ENCODE results near the gene BLNK.

The BLNK gene

GRCh38 chr10:96288151-96288621 is 16.8 kb upstream of the BLNK start:
- DNase-seq, result no peak

- DNase-seq, result no peak
These were observed 16.2 kb upstream of the BLNK start for GRCh38 chr10:96287392-96288105.

DNA sequence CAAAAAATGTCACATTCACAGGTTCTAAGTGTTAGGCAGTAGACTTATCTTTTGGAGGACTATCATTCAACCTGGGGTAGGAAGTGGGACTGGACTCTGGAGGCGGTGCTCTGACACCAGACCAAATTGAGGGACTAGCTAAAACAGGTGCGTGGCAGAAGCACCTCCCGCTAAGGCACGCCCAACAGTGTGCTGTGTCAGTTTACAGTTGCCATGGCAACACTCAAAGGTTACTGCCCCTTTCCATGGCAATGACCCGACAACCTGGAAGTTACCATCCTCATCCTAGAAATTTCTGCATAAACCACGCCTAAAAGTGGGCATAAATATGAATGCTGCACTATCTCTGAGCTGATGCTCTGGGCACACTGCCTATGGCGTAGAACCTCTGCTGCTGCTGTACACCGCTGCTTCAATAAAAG is 14.0 kb upstream of the BLNK start:
- no peak for DNase-seq

DNA sequence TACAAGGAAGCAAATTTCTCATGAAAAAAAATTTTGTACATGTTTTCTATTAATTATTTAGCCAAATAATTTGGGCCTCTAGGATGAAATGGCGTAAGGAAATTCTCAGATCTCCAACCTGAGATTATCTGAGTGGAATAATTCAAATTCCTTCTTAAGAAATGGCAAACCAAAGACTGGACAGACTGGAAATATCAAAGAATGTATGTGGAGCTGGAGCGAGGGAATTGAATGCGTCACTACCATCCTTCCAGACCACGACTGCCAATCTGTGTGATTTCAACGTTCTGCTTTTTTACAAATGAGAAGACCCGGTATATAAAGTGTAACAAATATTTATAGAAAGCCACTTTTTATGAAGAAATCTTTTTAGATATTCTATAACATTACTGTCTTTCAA is 12.4 kb upstream of the BLNK start:
- DNase-seq, result no peak

DNA sequence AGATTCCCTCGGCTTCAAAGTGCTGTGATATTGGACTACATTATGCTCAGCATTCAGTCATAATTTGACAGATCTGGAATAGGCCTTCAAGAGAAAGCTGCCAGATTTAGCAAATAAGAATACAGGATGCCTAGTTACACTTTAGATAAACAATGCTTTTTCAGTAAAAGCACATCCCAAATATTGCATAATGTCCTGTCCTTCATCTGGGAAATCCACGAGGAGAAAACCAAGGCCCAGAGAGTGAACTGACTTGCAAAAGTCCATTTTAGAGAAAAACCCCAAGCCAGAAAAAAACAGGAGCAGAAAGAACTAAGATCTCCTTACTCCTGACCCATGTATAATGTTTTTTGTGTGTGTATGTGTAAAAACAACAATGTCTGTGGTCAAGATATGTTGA is 12.0 kb upstream of the BLNK start:
- no peak for DNase-seq

DNA sequence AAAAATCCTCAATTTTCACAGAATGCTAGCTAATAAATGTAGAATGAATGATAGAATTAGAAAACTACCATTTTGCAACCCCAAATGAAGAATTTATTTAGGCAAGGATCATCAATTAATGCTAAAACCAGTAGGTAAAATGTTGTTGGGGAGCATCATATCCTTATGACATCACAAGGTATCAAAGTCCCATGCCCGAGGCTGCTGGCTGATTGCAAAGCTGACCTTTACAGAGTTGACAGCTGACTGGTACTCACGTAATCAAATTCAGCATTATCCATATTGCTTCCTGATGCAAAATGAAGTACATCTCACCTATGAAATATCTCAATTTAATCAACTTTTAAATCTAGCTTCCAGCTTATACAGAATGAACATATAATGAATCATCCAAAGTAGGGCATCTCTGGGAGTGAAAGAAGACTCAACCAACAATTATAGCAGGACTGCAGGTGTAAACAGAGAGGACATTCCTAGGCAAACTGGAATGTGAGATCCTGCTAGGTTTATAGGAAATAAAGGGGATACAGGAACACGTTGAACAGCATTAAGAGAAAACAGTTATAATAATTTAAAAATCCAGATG is 10.2 kb upstream of the BLNK start:
- no peak for DNase-seq

- no peak for DNase-seq
These were observed 9.5 kb upstream of the BLNK start for GRCh38 chr10:96280859-96281258.

DNA sequence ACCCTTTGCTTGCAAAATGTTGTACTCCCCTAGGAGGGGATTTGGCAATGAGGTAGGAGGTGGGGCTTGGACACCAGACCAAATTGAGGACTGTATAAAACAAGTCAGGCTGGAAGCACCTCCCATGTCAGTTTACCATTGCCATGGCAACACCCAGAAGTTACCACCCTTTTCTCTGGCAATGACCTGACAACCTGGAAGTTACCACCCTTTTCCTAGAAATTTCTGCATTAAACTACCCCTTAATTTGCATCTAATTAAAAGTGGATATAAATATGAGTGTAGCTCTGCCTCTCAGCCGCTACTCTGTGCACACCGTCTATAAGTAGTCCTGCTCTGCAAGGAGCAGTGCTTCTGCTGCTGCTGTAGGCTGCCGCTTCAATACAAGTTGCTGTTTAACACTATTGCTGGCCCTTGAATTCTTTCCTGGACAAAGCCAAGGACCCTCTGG is 7.8 kb upstream of the BLNK start:
- DNase-seq, result no peak

- no peak for DNase-seq
These were observed 5.5 kb upstream of the BLNK start for GRCh38 chr10:96276831-96277230.

DNA sequence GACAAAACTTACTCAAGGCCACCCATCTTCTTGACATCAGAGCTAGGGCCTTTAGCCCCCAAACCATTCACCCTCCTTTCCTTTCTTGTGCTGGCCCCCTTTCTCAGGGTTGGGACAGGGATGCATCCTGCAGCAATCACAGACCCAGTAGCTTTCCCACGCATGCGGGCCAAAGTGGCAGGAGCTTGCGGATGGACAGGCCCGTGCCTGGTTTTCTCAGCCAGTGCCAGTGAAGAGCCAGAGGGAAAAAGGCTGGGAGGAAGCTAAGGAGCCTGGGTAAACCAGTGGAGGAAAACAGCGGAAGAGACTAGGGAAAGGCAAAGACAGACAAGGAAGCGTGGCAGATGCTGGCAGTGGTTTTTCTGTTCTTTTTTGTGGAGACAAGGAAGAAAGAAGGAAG is 5.1 kb upstream of the BLNK start:
- DNase-seq, result no peak

DNA sequence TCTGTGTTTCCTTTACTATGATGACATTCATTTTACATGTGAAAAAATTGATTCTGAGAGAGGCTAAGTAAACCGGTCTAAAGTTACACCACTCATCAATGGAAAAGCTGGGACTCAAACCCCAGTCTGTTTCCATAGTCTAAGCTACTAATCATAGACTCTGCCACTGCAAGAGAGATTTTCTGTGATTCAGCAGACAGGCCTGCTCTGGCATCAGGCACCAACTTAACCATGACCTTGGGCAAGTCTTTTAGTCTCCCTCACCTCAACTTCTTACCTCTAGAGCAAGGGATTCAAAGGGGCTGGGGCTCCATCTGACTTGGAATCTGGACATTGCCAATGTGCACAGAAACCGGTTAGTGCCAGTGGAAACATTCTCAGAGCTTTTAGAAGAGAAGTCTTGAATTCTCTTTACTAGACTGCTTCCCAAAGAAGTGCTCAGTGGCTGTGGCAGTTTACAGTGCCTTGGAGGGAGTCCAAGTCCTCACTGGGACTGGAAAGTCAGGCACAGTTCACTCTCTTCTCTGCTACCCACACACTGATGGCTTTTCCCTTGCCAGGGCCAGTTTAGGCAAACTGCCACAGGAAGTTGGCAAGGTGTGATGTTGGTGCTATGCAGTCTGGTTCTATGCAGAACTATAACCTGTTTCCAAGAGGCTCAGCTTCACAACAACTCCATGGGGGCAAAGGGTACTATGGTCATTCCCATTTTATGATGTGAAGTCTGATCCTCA is 4.5 kb upstream of the BLNK start:
- no peak for DNase-seq

DNA sequence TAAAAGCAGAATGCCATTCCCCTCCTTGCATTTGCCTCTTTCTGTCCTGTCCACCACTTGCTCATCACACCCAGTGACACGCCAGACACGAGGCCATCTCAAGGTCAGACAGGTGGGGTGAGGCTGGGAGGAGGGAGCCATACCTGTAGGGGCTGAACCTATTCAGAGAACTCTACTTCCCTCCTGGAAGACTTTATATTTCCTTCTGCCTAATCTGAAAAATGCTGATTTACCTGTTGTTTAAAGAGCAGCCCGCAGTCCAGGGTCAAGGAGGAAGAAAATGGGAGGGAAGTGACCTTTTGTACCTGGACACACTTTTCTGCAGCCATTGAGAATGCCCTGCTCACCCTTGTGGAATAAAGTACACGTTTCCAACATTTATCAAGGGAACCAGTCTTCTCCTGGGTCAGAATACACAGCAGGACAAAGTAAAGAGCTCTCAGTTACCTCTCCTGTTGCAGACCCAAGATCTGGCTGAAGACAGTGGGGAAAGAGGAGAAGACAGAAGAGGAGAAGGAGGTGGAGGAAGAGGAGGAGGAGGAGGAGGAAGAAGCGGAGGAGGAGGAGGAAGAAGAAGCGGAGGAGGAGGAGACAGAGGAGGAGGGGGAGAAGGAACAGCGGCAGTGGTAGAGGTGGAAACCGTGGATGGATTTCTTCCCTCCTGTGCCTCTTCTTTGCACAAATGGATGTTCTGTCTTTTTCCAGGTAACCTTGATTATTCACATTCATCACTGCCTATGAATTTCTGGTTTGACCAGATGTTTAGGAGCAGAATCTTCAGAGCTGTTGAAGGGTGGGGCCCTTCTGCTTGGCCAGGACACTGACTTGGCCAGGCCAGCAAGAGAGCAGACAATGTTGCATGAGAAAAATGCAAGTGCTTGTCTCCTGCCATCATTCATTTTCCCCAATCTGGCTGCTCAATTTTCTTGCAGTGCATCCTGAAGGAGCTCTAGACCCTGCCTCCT is 1.2 kb upstream of the BLNK start:
- no peak for DNase-seq

DNA sequence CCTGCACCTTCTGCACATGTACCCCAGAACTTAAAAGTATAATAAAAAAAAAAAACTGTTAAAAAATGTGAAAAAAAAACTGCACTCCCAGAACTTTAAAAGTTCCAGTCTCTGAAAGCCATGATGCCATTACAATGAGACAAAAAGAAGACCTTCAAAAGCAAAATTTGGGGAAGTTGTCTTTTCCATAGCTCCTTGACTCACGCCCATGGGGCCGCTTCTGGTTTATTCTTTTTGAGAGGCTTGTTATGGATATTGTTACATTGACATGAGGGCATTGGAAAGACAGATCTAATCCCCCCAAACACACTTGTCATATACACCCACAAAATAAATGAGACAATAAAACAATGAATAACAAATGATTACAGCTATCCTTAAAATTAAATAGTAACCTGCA is 798 bp downstream of the BLNK start:
- no peak for DNase-seq

GRCh38 chr10:96269438-96270300 is 1.7 kb downstream of the BLNK start:
- DNase-seq, result no peak

- DNase-seq, result no peak
These were observed 2.9 kb downstream of the BLNK start for GRCh38 chr10:96268341-96268909.

DNA sequence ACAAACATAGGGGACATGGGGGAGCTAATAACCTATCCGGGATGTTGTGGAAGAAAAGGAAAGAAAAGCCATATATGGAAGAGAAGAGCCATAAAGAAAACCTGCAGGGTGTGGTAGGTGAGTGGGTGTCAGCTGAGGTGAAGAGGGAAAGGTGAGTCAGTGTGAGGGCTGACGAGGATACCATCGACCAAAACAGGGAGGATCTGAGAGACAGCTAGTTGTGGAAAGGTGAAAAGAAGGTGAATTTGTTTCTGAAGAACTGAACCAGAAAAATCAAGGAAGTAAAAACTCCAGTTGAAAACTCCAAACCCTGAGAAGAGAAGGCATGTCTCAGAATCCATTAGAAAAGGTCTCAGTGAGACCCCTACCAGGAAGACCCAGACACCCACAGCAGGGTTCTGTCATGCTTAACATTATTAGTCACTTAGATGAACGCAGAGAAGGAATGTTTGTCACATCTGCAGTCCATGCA is 4.1 kb downstream of the BLNK start:
- no peak for DNase-seq

DNA sequence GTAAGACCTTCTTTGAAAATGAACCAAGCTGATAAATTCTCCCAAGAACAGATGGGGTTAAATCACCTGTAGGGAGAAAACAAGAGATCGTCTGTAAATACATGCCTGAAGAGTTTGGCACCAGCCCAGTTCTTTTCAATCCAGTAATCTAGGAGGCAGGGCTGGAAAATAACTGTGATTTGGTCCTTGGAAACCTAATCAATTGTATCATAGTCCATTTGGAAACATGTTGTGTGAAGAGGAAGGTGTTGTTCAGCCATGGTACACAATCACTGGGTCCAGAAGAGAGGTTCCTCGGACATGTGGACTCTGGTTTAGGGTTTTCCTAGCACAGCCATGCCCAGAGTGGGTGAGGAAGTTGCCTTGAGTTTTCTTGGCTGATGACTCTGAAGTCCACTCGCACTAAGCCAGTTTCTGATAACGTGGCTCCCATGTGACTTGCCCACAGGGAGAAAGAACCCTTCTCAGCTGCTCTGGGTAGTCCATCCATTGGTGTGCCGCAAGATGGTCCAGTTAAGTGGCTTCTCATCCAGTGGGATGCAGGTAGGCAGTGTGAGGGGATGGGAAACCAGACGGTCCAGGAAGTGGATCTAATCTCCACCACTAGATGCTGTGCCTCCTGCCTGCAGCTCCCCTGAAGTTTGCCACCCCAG is 5.1 kb downstream of the BLNK start:
- DNase-seq, result no peak

DNA sequence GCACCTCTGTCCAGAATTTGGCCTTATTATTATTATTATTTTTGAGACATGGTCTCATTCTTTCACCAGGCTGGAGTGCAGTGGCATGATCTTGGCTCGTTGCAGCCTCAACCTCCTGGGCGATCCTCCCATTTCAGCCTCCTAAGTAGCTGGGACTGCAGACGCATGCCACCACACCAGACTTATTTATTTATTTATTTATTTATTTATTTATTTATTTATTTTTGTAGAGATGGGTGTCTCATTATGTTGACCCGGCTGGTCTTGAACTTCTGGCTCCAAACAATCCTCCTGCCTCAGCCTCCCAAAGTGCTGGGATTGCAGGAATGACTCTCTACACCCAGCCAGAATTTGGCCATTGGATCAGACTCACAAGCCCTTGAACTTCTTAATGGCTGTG is 6.4 kb downstream of the BLNK start:
- DNase-seq, result no peak

DNA sequence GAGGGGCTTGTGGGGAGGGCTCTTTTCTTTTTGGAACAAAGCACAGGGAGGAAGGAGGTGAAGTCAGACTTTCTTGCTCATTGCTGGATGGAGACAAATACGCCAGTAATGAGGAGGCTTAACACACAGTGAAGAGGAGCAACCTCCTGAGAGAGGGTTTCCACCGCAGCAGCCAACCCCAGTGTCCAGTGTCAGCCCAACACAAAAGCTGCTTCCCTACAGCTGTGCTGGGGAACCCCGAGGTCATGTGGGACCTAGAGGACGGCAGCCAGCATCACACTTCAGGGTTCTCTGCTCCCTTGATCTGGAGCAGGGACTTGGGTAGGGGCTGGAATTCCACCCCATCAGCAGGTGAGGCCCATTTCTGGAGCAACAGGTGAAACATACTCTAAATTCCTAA is 7.7 kb downstream of the BLNK start:
- DNase-seq, result no peak

DNA sequence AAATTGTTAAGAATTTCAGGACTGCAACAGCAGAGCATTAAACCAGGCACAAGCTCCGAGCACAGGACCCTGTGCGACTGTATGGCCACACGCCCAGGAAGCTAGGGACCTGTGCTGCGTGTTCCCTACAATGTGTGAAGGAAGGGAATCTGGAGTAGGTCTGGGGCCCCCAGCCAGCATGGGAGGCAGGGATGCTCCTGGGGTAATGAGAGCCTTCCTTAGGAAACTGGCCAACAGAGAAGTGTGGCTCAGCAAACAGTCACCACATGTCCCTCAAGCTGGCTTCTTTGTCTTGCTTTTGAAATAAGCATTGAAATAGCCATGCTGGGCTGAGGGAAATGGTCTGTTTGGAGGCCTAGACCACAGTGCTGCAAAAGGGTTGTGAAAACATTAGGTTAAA is 8.2 kb downstream of the BLNK start:
- DNase-seq, result no peak

DNA sequence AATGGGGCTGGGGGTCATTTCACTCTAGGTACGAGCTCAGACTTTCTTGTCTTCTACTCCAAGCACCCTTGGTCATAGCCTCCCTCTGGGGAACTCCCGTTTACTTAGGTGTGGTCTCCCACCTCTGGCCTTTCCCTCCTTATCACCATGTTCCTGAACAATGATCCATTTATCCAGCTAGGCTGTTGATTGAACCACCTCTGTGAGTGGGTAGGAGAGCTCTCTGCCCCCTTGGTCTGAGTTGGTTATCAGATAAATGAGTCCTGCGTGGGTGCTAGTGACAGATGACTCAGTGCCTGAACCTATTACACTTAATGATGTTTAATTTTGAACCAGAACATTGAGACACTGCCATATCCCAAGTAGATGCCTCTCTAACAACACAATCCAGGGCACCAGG is 9.4 kb downstream of the BLNK start:
- no peak for DNase-seq
